HepG2 (cell line): Measurements from ENCODE around the gene TOR1AIP1. TPM values are rescaled to one million over a fixed set of nuclear protein-coding genes. Genes with fewer than 3 reads are reported as not detected.

Source experiments
- ARNTL ChIP-seq: sonication (generic); formaldehyde crosslinking; IDR thresholded peaks from 2 replicates; pipeline ENCODE4 v1.4.0; 2020; ENCODE audit warnings: mild to moderate bottlenecking, missing genetic modification reagents
- DNMT1 ChIP-seq: sonication (generic); formaldehyde crosslinking; IDR thresholded peaks from 2 replicates; pipeline ENCODE4 v1.5.1; 2020; ENCODE audit warnings: mild to moderate bottlenecking, missing genetic modification reagents
- EEA1 ChIP-seq: sonication (generic); formaldehyde crosslinking; IDR thresholded peaks from 2 replicates; pipeline ENCODE4 v1.5.1; 2020; ENCODE audit warnings: mild to moderate bottlenecking, missing genetic modification reagents, borderline replicate concordance
- FOXC1 ChIP-seq: sonication (generic); formaldehyde crosslinking; IDR thresholded peaks from 2 replicates; pipeline ENCODE4 v1.8.0; 2022; ENCODE audit warnings: mild to moderate bottlenecking, missing genetic modification reagents, borderline replicate concordance
- KDM1A ChIP-seq: IDR thresholded peaks from 2 replicates; pipeline ENCODE4 v1.6.1; 2016; ENCODE audit warnings: missing compliant biosample characterization
- MTF1 ChIP-seq: sonication (generic); formaldehyde crosslinking; IDR thresholded peaks from 2 replicates; pipeline ENCODE4 v1.5.0; 2020; ENCODE audit warnings: missing genetic modification reagents
- NCOA1 ChIP-seq: sonication (generic); formaldehyde crosslinking; IDR thresholded peaks from 2 replicates; pipeline ENCODE4 v1.9.0; 2021; ENCODE audit warnings: missing genetic modification reagents
- RAD21 ChIP-seq: fragments of 450-650 bp; formaldehyde crosslinking; IDR thresholded peaks from 2 replicates; pipeline ENCODE4 v1.5.0; 2020; ENCODE audit warnings: mild to moderate bottlenecking
- TGIF2 ChIP-seq: IDR thresholded peaks from 2 replicates; pipeline ENCODE4 v1.6.1; 2016; ENCODE audit warnings: control low read depth, missing compliant biosample characterization
- ZFP36L1 ChIP-seq: sonication (generic); formaldehyde crosslinking; IDR thresholded peaks from 2 replicates; pipeline ENCODE4 v1.8.0; 2022; ENCODE audit warnings: mild to moderate bottlenecking, missing genetic modification reagents, moderate library complexity
- ZFX ChIP-seq: sonication (generic); formaldehyde crosslinking; IDR thresholded peaks from 2 replicates; pipeline ENCODE4 v1.4.0; 2020; ENCODE audit warnings: mild to moderate bottlenecking, low read depth, missing genetic modification reagents, moderate library complexity
- ZNF549 ChIP-seq: sonication (generic); formaldehyde crosslinking; IDR thresholded peaks from 2 replicates; pipeline ENCODE4 v1.5.0; 2020; ENCODE audit warnings: missing genetic modification reagents
- ZNF570 ChIP-seq: sonication (generic); formaldehyde crosslinking; IDR thresholded peaks from 2 replicates; pipeline ENCODE4 v1.4.0; 2020; ENCODE audit warnings: mild to moderate bottlenecking, missing genetic modification reagents, borderline replicate concordance
- ZNF766 ChIP-seq: sonication (generic); formaldehyde crosslinking; IDR thresholded peaks from 2 replicates; pipeline ENCODE4 v1.5.0; 2020; ENCODE audit warnings: missing genetic modification reagents, borderline replicate concordance
- ZNF777 ChIP-seq: sonication (generic); formaldehyde crosslinking; IDR thresholded peaks from 2 replicates; pipeline ENCODE4 v1.4.0; 2020; ENCODE audit warnings: missing genetic modification reagents
- ZSCAN12 ChIP-seq: sonication (generic); formaldehyde crosslinking; IDR thresholded peaks from 2 replicates; pipeline ENCODE4 v1.9.0; 2021; ENCODE audit warnings: mild to moderate bottlenecking, missing genetic modification reagents
- ZSCAN29 ChIP-seq: sonication (generic); formaldehyde crosslinking; conservative IDR thresholded peaks from 2 replicates; pipeline ENCODE4 v1.4.0; 2020; ENCODE audit warnings: mild to moderate bottlenecking, missing genetic modification reagents
- polyA plus RNA-seq, 8 experiments: library from polyadenylated mRNA; depleted of rRNA in 3 of 8; stranded (reverse) in 7 of 8; unstranded in 1 of 8; fragments of >200 nt; fragmentation: Illumina TruSeq in 4 of 8; extraction: Trizol in 4 of 8; gene quantifications; 2 replicates each; pipeline versions ENCODE4 v1.2.1 to v1.2.3, GENCODE V29; 2011 to 2016; ENCODE audit warnings: low read depth in 4 of 8, missing spikeins in 1 of 8, mixed read lengths in 1 of 8; ENCODE audit not compliant: insufficient read depth in 1 of 8
- total RNA-seq, 5 experiments: library from RNA; depleted of rRNA; stranded (reverse); fragments of >200 nt; fragmentation: Illumina TruSeq; extraction: Trizol; gene quantifications; 2 replicates each; pipeline ENCODE4 v1.2.3, GENCODE V29; 2016; ENCODE audit warnings: low read depth in 1 of 5
- TF ChIP-seq, protein P1 (sequence below): sonication (generic); formaldehyde crosslinking; IDR thresholded peaks from 2 replicates; pipeline ENCODE4 v1.4.0; 2020; ENCODE audit warnings: mild to moderate bottlenecking, missing genetic modification reagents
- TF ChIP-seq, protein P2 (sequence below): sonication (generic); formaldehyde crosslinking; IDR thresholded peaks from 2 replicates; pipeline ENCODE4 v1.4.0; 2020; ENCODE audit warnings: missing genetic modification reagents
- TF ChIP-seq, protein P3 (sequence below): sonication (generic); formaldehyde crosslinking; IDR thresholded peaks from 2 replicates; pipeline ENCODE4 v1.4.0; 2020; ENCODE audit warnings: mild to moderate bottlenecking, low read depth, missing genetic modification reagents
- TF ChIP-seq, protein P4 (sequence below): IDR thresholded peaks from 2 replicates; pipeline ENCODE4 v1.6.1; 2012; ENCODE audit warnings: low read depth, low read length, improper control_type of control experiment
- TF ChIP-seq, protein P5 (sequence below): sonication (generic); formaldehyde crosslinking; conservative IDR thresholded peaks from 2 replicates; pipeline ENCODE4 v1.4.0; 2020; ENCODE audit warnings: missing genetic modification reagents
- TF ChIP-seq, protein P6 (sequence below): sonication (generic); formaldehyde crosslinking; IDR thresholded peaks from 2 replicates; pipeline ENCODE4 v1.5.0; 2020; ENCODE audit warnings: missing genetic modification reagents

TOR1AIP1 gene
- total and polyA plus RNA-seq, 2 of the 13 experiments (the other 11 are each of a cell fraction or from before 2014, with no cell fraction given), result 15.6 to 29.0 TPM

DNA sequence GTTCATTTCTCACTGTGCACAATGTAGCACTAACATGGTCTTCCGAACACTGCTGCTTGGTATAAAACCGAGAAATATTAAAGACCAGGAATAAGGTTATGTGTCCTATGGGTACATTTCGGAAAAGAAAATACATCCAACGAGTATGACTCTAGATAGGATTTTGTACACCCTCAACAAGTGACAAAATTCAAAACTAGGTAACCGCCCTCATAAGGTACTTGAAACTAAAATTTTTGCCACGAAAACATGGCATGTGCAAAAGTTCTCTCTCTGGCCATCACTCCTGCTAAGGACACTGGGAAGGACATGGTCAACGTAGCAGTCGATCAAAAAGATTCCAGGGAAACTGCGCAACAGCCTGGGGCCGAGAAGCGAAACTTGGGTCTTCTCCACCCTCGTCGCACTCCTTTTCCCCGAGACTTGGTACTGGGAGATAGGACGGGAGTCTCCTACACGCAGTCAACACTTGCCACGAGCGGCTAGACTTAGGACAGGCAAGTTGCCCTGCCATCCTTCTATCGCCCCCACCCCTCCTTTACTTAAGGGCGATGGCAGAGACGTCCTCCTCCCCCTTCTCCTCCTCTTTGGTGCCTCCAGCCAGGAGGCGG lies 338 bp upstream of the TOR1AIP1 start (continued):
- TF ChIP-seq, protein P1, sequence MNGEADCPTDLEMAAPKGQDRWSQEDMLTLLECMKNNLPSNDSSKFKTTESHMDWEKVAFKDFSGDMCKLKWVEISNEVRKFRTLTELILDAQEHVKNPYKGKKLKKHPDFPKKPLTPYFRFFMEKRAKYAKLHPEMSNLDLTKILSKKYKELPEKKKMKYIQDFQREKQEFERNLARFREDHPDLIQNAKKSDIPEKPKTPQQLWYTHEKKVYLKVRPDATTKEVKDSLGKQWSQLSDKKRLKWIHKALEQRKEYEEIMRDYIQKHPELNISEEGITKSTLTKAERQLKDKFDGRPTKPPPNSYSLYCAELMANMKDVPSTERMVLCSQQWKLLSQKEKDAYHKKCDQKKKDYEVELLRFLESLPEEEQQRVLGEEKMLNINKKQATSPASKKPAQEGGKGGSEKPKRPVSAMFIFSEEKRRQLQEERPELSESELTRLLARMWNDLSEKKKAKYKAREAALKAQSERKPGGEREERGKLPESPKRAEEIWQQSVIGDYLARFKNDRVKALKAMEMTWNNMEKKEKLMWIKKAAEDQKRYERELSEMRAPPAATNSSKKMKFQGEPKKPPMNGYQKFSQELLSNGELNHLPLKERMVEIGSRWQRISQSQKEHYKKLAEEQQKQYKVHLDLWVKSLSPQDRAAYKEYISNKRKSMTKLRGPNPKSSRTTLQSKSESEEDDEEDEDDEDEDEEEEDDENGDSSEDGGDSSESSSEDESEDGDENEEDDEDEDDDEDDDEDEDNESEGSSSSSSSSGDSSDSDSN, result no peak
- TF ChIP-seq ZSCAN29 (CRISPR knock-in tag) (no peak; the same call in 1 of the 2 replicates), ZFP36L1 (CRISPR knock-in tag) (no peak), FOXC1 (CRISPR knock-in tag) (0 out of 2 replicates have a peak, but pooled peaks have one; percentile 23), EEA1 (no peak), DNMT1 (no peak), KDM1A (no peak), ZFX (no peak), NCOA1 (CRISPR knock-in tag) (peak; percentile 77), RAD21 (CRISPR knock-in tag) (peak; percentile 27; the same call in 1 of the 2 replicates), ZSCAN12 (CRISPR knock-in tag) (no peak), MTF1 (CRISPR knock-in tag) (no peak), ZNF766 (CRISPR knock-in tag) (no peak), TGIF2 (no peak), ZNF777 (CRISPR knock-in tag) (no peak), ARNTL (no peak), ZNF549 (CRISPR knock-in tag) (no peak), ZNF570 (no peak)
- TF ChIP-seq, protein P2, sequence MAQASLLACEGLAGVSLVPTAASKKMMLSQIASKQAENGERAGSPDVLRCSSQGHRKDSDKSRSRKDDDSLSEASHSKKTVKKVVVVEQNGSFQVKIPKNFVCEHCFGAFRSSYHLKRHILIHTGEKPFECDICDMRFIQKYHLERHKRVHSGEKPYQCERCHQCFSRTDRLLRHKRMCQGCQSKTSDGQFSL (CRISPR knock-in tag), result no peak
- TF ChIP-seq, protein P3, sequence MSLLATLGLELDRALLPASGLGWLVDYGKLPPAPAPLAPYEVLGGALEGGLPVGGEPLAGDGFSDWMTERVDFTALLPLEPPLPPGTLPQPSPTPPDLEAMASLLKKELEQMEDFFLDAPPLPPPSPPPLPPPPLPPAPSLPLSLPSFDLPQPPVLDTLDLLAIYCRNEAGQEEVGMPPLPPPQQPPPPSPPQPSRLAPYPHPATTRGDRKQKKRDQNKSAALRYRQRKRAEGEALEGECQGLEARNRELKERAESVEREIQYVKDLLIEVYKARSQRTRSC (CRISPR knock-in tag), result peak; percentile 52; the same call in 1 of the 2 replicates
- TF ChIP-seq, protein P4, sequence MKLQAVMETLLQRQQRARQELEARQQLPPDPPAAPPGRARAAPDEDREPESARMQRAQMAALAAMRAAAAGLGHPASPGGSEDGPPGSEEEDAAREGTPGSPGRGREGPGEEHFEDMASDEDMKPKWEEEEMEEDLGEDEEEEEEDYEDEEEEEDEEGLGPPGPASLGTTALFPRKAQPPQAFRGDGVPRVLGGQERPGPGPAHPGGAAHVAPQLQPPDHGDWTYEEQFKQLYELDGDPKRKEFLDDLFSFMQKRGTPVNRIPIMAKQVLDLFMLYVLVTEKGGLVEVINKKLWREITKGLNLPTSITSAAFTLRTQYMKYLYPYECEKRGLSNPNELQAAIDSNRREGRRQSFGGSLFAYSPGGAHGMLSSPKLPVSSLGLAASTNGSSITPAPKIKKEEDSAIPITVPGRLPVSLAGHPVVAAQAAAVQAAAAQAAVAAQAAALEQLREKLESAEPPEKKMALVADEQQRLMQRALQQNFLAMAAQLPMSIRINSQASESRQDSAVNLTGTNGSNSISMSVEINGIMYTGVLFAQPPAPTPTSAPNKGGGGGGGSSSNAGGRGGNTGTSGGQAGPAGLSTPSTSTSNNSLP, result 0 out of 2 replicates have a peak, but pooled peaks have one; percentile 3
- TF ChIP-seq, protein P5, sequence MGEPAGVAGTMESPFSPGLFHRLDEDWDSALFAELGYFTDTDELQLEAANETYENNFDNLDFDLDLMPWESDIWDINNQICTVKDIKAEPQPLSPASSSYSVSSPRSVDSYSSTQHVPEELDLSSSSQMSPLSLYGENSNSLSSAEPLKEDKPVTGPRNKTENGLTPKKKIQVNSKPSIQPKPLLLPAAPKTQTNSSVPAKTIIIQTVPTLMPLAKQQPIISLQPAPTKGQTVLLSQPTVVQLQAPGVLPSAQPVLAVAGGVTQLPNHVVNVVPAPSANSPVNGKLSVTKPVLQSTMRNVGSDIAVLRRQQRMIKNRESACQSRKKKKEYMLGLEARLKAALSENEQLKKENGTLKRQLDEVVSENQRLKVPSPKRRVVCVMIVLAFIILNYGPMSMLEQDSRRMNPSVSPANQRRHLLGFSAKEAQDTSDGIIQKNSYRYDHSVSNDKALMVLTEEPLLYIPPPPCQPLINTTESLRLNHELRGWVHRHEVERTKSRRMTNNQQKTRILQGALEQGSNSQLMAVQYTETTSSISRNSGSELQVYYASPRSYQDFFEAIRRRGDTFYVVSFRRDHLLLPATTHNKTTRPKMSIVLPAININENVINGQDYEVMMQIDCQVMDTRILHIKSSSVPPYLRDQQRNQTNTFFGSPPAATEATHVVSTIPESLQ, result no peak
- TF ChIP-seq, protein P6, sequence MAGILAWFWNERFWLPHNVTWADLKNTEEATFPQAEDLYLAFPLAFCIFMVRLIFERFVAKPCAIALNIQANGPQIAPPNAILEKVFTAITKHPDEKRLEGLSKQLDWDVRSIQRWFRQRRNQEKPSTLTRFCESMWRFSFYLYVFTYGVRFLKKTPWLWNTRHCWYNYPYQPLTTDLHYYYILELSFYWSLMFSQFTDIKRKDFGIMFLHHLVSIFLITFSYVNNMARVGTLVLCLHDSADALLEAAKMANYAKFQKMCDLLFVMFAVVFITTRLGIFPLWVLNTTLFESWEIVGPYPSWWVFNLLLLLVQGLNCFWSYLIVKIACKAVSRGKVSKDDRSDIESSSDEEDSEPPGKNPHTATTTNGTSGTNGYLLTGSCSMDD (CRISPR knock-in tag), result no peak
